HCT116 (cell line): ENCODE results near the gene BMX. TPM values are rescaled to one million over a fixed set of nuclear protein-coding genes. Genes with fewer than 3 reads are reported as not detected.

Source experiments
- ATAC-seq: fragments of 200-7000 bp; cut with Tn5 transposase; 2 replicates; pipeline ENCODE4 v1.9.1; 2020; ENCODE audit warnings: mild to moderate bottlenecking, moderate library complexity
- BruUV-seq: library from RNA; stranded (reverse); fragments of 400-500 nt; replicated peaks from 2 replicates; lab custom pipeline; 2021; lab: Mats Ljungman, UMichigan
- CTCF ChIA-PET: fragments of 300-600 bp; sonication (Branson Sonifier 250); formaldehyde crosslinking; loops from one replicate; lab custom pipeline; 2021; ENCODE audit warnings: antibody characterized with exemption; lab: Charles Lee
- POLR2A ChIA-PET: fragments of 300-600, 350-600 bp; sonication (Branson Sonifier 250); formaldehyde crosslinking; loops from one replicate; lab custom pipeline; 2021; ENCODE audit warnings: antibody characterized with exemption; lab: Charles Lee
- RAD21 ChIA-PET, 2 experiments: fragments of 300-600 bp; sonication (Branson Sonifier 250); formaldehyde crosslinking; loops; one replicate each; lab custom pipeline; 2023; ENCODE audit warnings: low total read pairs in 2 of 2; ENCODE audit not compliant: uncharacterized antibody in 2 of 2, unreplicated experiment in 2 of 2, low non-redundant PET in 1 of 2; lab: Charles Lee
- DNase-seq: peaks from one replicate; pipeline ENCODE4 v3.0.0-alpha.2; 2010; ENCODE audit warnings: low read depth, low spot score
- H2AFZ ChIP-seq: fragments of 200-600 bp; shearing (Covaris generic), sonication (generic); 2 replicates; pipeline ENCODE4 v1.6.1; 2017; ENCODE audit warnings: low read depth, mixed run types, mixed read lengths, antibody characterized with exemption, low read length; ENCODE audit not compliant: poor library complexity, severe bottlenecking
- H3K27ac ChIP-seq: 2 replicates; pipeline ENCODE4 v1.5.1; 2012; ENCODE audit warnings: low read depth, low read length
- H3K27me3 ChIP-seq: fragments of 200-600 bp; sonication (generic); 2 replicates; pipeline ENCODE4 v1.6.1; 2016; ENCODE audit warnings: mixed run types, low read length, mixed read lengths; ENCODE audit not compliant: insufficient read depth
- H3K36me3 ChIP-seq, 2 experiments: fragments of 200-500 bp in 1 of 2; fragments of 200-600 bp in 1 of 2; sonication (Bioruptor generic) in 1 of 2; sonication (generic) in 1 of 2; 2 replicates each; pipeline versions ENCODE4 v1.5.1 to v1.6.1; 2014 to 2016; ENCODE audit warnings: low read length in 2 of 2, inconsistent platforms in 1 of 2, mixed read lengths in 1 of 2, mixed run types in 1 of 2; ENCODE audit not compliant: insufficient read depth in 2 of 2, control insufficient read depth in 1 of 2
- H3K4me1 ChIP-seq, 2 experiments: fragments of 200-600 bp in 1 of 2; sonication (generic) in 1 of 2; 2 replicates each; pipeline versions ENCODE4 v1.5.1 to v1.6.1; 2012 to 2017; ENCODE audit warnings: low read length in 2 of 2, inconsistent platforms in 1 of 2, mild to moderate bottlenecking in 1 of 2, mixed read lengths in 1 of 2, mixed run types in 1 of 2, moderate library complexity in 1 of 2; ENCODE audit not compliant: insufficient read depth in 2 of 2, control insufficient read depth in 1 of 2
- H3K4me2 ChIP-seq: fragments of 200-600 bp; sonication (generic); 2 replicates; pipeline ENCODE4 v1.6.1; 2017; ENCODE audit warnings: mixed run types, low read length, mixed read lengths
- H3K4me3 ChIP-seq, 2 experiments: fragments of 200-600 bp in 1 of 2; sonication (generic) in 1 of 2; replicated peaks in 1 of 2; 2 replicates each; pipeline ENCODE4 v1.5.1; 2011 to 2016; ENCODE audit warnings: low read length in 2 of 2, control low read depth in 1 of 2, low read depth in 1 of 2, mild to moderate bottlenecking in 1 of 2, mixed read lengths in 1 of 2, mixed run types in 1 of 2
- H3K79me2 ChIP-seq: fragments of 200-600 bp; sonication (generic); 2 replicates; pipeline ENCODE4 v1.6.1; 2017; ENCODE audit warnings: mild to moderate bottlenecking, mixed run types, low read length, moderate library complexity, mixed read lengths; ENCODE audit not compliant: insufficient read depth
- H3K9ac ChIP-seq: fragments of 200-600 bp; sonication (generic); 2 replicates; pipeline ENCODE4 v1.6.1; 2016; ENCODE audit warnings: low read length, mixed read lengths
- H3K9me2 ChIP-seq: fragments of 200-600 bp; sonication (generic), shearing (Covaris generic); 2 replicates; pipeline ENCODE4 v1.6.1; 2017; ENCODE audit warnings: mixed run types, mild to moderate bottlenecking, moderate library complexity; ENCODE audit not compliant: insufficient read depth
- H3K9me3 ChIP-seq, 2 experiments: fragments of 200-500 bp in 1 of 2; fragments of 200-600 bp in 1 of 2; sonication (Bioruptor generic) in 1 of 2; sonication (generic) in 1 of 2; 2 replicates each; pipeline ENCODE4 v1.6.1; 2014 to 2017; ENCODE audit warnings: low read length in 2 of 2, mixed read lengths in 2 of 2, inconsistent platforms in 1 of 2, low read depth in 1 of 2, mild to moderate bottlenecking in 1 of 2, mixed run types in 1 of 2, moderate library complexity in 1 of 2; ENCODE audit not compliant: control insufficient read depth in 1 of 2, insufficient read depth in 1 of 2
- H4K20me1 ChIP-seq: fragments of 200-600 bp; sonication (generic), shearing (Covaris generic); 2 replicates; pipeline ENCODE4 v1.6.1; 2017; ENCODE audit warnings: mixed run types, mild to moderate bottlenecking, moderate library complexity; ENCODE audit not compliant: insufficient read depth
- EGR1 ChIP-seq: IDR thresholded peaks from 2 replicates; pipeline ENCODE4 v1.6.1; 2012; ENCODE audit warnings: low read depth
- TCF7L2 ChIP-seq: IDR thresholded peaks from 2 replicates; pipeline ENCODE4 v1.7.0; 2011; ENCODE audit warnings: borderline replicate concordance, inconsistent platforms; ENCODE audit not compliant: insufficient read depth, insufficient read length; ENCODE audit errors: extremely low read depth
- ZNF274 ChIP-seq: fragments of 200-500 bp; sonication (Bioruptor generic); IDR thresholded peaks from 2 replicates; pipeline ENCODE4 v1.6.1; 2014; ENCODE audit warnings: mild to moderate bottlenecking, low read depth, low read length, inconsistent platforms
- intact Hi-C: fragments of 100-400 bp; cut with micrococcal nuclease; formaldehyde crosslinking; loops from 2 replicates; pipeline ENCODE4 v1.10.0; 2022
- total RNA-seq: library from RNA; stranded (reverse); gene quantifications from one replicate; pipeline ENCODE4 v1.2.1, GENCODE V29; 2021; ENCODE audit not compliant: unreplicated experiment
- TF ChIP-seq, protein P1 (sequence below): IDR thresholded peaks from 2 replicates; pipeline ENCODE4 v1.6.1; 2012
- TF ChIP-seq, protein P2 (sequence below): IDR thresholded peaks from 2 replicates; pipeline ENCODE4 v1.6.1; 2012; ENCODE audit warnings: low read depth

BMX gene
- total RNA-seq, 1 experiment from 2014 or later, result not detected

DNA sequence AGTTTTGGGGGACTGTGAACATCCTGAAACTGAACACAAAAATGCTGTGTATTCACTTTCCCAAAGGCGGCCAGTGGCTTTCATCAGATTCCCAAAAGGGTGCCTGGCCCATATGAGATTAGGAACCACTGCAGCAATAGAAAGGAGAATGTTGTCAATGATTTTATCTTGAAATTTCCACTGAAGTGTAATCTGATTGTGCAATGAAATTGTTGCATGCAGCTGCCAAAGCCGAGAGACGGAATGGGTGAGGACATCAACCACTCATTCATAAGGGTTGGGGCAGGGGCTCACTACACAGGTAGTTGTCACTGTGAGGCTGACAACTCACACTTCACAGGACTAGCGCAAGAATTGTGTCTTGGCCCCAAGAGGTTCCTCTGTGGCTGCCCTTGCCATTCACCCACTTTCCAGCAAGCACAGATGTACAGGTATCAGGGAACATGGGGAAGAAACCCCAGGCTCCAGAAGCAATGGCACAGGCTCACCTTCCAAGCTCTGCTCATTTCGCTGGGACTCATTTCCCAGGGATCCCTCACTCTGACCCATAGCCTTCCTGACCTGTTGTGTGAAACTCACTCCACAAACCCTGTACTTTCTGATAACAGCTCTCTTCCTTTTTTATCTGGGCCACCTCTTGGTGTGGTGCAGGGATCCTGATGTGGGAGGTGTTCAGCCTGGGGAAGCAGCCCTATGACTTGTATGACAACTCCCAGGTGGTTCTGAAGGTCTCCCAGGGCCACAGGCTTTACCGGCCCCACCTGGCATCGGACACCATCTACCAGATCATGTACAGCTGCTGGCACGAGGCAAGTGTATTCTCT, 48.8 kb downstream of the BMX start (continued):
- TF ChIP-seq, protein P1, sequence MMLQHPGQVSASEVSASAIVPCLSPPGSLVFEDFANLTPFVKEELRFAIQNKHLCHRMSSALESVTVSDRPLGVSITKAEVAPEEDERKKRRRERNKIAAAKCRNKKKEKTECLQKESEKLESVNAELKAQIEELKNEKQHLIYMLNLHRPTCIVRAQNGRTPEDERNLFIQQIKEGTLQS, result no peak
- TF ChIP-seq EGR1, result no peak
- TF ChIP-seq, protein P2, sequence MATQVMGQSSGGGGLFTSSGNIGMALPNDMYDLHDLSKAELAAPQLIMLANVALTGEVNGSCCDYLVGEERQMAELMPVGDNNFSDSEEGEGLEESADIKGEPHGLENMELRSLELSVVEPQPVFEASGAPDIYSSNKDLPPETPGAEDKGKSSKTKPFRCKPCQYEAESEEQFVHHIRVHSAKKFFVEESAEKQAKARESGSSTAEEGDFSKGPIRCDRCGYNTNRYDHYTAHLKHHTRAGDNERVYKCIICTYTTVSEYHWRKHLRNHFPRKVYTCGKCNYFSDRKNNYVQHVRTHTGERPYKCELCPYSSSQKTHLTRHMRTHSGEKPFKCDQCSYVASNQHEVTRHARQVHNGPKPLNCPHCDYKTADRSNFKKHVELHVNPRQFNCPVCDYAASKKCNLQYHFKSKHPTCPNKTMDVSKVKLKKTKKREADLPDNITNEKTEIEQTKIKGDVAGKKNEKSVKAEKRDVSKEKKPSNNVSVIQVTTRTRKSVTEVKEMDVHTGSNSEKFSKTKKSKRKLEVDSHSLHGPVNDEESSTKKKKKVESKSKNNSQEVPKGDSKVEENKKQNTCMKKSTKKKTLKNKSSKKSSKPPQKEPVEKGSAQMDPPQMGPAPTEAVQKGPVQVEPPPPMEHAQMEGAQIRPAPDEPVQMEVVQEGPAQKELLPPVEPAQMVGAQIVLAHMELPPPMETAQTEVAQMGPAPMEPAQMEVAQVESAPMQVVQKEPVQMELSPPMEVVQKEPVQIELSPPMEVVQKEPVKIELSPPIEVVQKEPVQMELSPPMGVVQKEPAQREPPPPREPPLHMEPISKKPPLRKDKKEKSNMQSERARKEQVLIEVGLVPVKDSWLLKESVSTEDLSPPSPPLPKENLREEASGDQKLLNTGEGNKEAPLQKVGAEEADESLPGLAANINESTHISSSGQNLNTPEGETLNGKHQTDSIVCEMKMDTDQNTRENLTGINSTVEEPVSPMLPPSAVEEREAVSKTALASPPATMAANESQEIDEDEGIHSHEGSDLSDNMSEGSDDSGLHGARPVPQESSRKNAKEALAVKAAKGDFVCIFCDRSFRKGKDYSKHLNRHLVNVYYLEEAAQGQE, result no peak

DNA sequence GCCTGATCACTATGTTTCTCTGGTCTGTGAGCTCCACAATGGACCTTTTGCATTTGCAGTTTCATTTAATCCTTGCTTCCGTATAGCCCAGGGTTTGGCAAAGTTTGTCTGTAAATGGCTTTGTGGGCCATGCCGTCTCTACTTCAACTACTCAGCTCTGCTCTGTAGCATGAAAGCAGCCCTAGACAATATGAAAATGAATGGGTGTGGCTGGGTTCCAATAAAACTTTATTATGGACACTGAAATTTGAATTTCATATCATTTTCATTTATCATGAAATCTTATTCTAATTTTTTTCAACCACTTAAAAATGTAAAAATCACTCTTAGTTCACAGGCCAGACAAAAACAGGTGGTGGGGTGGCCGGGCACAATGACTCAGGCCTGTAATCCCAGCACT, 58.6 kb downstream of the BMX start:
- Histone ChIP-seq H4K20me1 (no peaks in the 10 kb centered on the region), H3K9me2 (no peaks in the 10 kb centered on the region), H3K9ac (no peak overlapping the region), H3K36me3 (no peaks in the 10 kb centered on the region), H3K9me3 (no peaks in the 10 kb centered on the region), H3K27me3 (no peaks in the 10 kb centered on the region), H3K4me1 (no peaks in the 10 kb centered on the region), H3K79me2 (no peaks in the 10 kb centered on the region), H3K27ac (no peak overlapping the region), H2AFZ (no peak overlapping the region), H3K4me2 (no peak overlapping the region), H3K4me3 (no peak overlapping the region)
- intact Hi-C loops, result no loop called here
- POLR2A ChIA-PET, result no interaction called here
- no peak for DNase-seq
- CTCF ChIA-PET, result no interaction called here
- ATAC-seq, result no peak
- no TSS peak for BruUV-seq
- RAD21 ChIA-PET, result no interaction called here
- TF ChIP-seq ZNF274 (no peak), TCF7L2 (no peak), EGR1 (no peak)
